Spleen (tissue), 11 donors: ENCODE results near the gene TTC21A. TPM values are rescaled to one million over a fixed set of nuclear protein-coding genes. Genes with fewer than 3 reads are reported as not detected.

Source experiments
- DNase-seq: peaks from one replicate; pipeline ENCODE4 v3.0.0-alpha.2; 2020
- H3K27ac ChIP-seq, 8 donors: fragments of 200-600 bp; sonication (generic) in 7 of 8; 1 replicate in 4 of 8; 2 replicates in 4 of 8; pipeline versions ENCODE4 v1.5.0 to v1.8.0; 2016 to 2021; ENCODE audit warnings: inconsistent platforms in 4 of 8, mild to moderate bottlenecking in 4 of 8, moderate library complexity in 1 of 8
- H3K27me3 ChIP-seq, 7 donors: fragments of 200-600 bp; sonication (generic) in 6 of 7; replicated peaks in 1 of 7; 1 replicate in 4 of 7; 2 replicates in 3 of 7; pipeline versions ENCODE4 v1.5.0 to v1.8.0; 2016 to 2021; ENCODE audit warnings: inconsistent platforms in 3 of 7, mild to moderate bottlenecking in 1 of 7
- H3K36me3 ChIP-seq, 6 donors: fragments of 200-600 bp; sonication (generic) in 5 of 6; 1 replicate in 4 of 6; 2 replicates in 2 of 6; pipeline versions ENCODE4 v1.5.0 to v1.8.0; 2016 to 2021; ENCODE audit warnings: inconsistent platforms in 2 of 6
- H3K4me1 ChIP-seq, 6 donors: fragments of 200-600 bp; sonication (generic) in 5 of 6; 1 replicate in 3 of 6; 2 replicates in 3 of 6; pipeline versions ENCODE4 v1.5.0 to v1.8.0; 2016 to 2021; ENCODE audit warnings: inconsistent platforms in 3 of 6
- H3K4me3 ChIP-seq, 8 donors: fragments of 200-600 bp; sonication (generic) in 7 of 8; 1 replicate in 4 of 8; 2 replicates in 4 of 8; pipeline versions ENCODE4 v1.5.0 to v1.8.0; 2016 to 2021; ENCODE audit warnings: inconsistent platforms in 4 of 8, mild to moderate bottlenecking in 4 of 8, moderate library complexity in 2 of 8
- H3K9me3 ChIP-seq, 8 donors: fragments of 200-600 bp; sonication (generic) in 7 of 8; 1 replicate in 4 of 8; 2 replicates in 4 of 8; pipeline versions ENCODE4 v1.5.0 to v1.8.0; 2016 to 2021; ENCODE audit warnings: inconsistent platforms in 4 of 8
- POLR2A ChIP-seq, 3 donors: fragments of 450-650 bp; IDR thresholded peaks; one replicate each; pipeline ENCODE4 v1.5.1; 2017; ENCODE audit warnings: antibody characterized with exemption in 3 of 3, mild to moderate bottlenecking in 1 of 3
- POLR2AphosphoS5 ChIP-seq, 3 donors: sonication (generic); formaldehyde crosslinking; IDR thresholded peaks; one replicate each; pipeline ENCODE4 v1.5.1; 2017; ENCODE audit warnings: antibody characterized with exemption in 3 of 3
- WGBS, 5 donors: extraction: QIAGEN DNeasy Blood & Tissue Kit in 3 of 5; methylation state at CpG; one replicate each; pipeline versions ENCODE4 v1.1.5 to v1.1.7; 2013 to 2018; 5-methylcytosine and 5-hydroxymethylcytosine counted together
- intact Hi-C: fragments of 100-400 bp; cut with DNase I; formaldehyde crosslinking; loops from one replicate; pipeline ENCODE4 v1.15.0; 2023; ENCODE audit warnings: low total_unique reads
- polyA plus RNA-seq, 3 donors: library from polyadenylated mRNA; stranded (reverse); fragments of 200-250 nt; gene quantifications; one replicate each; pipeline ENCODE4 v1.2.1, GENCODE V29; 2013
- total RNA-seq, 7 donors: library from RNA; depleted of rRNA in 3 of 7; stranded (reverse); fragments of >200 nt in 3 of 7; fragmentation: NEBNext Ultra II Directional in 4 of 7; extraction: Animal tissue kit (Norgen Biotek cat#: 25700) in 4 of 7; gene quantifications; one replicate each; pipeline versions ENCODE4 v1.1.0 to v1.2.1, GENCODE V29; 2016 to 2021
- TF ChIP-seq, protein P1 (sequence below), 11 experiments: fragments of 200-600 bp in 7 of 11; fragments of 450-650 bp in 4 of 11; sonication (generic) in 4 of 11; IDR thresholded peaks in 8 of 11; conservative IDR thresholded peaks in 3 of 11; 1 replicate in 7 of 11; 2 replicates in 4 of 11; pipeline versions ENCODE4 v1.4.0 to v1.8.0; 2016 to 2021; ENCODE audit warnings: antibody characterized with exemption in 11 of 11, inconsistent platforms in 4 of 11, mild to moderate bottlenecking in 1 of 11
- donor health status: healthy with polysubstance abuse.
- donor health status: DM: no; HTN: no; CAD: no; lungs with moderate emphysema.
- donor health status: DM: no; HTN: no; CAD: no.
- donor health status: Bipolar disorder and iron deficiency.
- donor health status: healthy.
- donor health status: DM: no; HTN: no; CAD: no.
- donor health status: DM: yes; HTN: yes; CAD: no.

Gene TTC21A
- total and polyA plus RNA-seq, 10 donors = 11.6 to 34.3 (median 16.0) TPM

DNA sequence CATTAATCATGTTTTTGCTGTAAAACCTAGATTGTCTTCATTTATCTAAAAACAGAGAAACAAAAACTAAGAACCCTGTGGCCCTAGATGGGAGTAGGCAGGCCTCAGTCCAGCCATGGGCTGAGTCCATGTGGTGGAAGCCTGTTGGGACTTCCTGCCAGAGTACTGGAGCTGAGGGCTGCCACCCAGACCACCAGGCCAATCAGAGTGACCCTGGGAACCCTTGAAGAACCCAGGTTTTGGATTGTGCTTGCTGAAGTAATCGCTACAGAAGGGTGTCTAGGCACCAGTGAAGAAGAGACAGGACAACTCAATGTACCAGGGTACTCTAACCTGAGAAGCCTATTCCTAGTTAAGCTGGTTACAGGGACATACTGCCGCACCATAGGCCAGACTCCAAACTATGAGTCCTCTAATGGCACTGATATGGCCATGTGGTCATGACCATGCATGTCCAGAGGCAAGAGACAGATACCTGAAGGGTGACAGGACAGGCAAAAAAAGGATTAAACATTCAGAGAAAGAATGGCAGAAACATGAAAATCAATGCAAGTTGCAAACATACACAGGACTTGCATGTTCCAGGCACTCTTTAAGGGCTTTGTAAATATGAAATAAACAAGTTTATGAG lies 33.0 kb downstream of the TTC21A start:
- intact Hi-C loops = no loop called here
- Histone ChIP-seq H3K27ac (peak overlapping the region in 5 of 8 donors; percentile 62 to 81 (median 74)), H3K27me3 (no peaks in the 10 kb centered on the region), H3K4me3 (no peak overlapping the region), H3K4me1 (peaks cover 33 to 75% (median 60%) of the 10 kb centered on the region in 6 donors), H3K9me3 (no peaks in the 10 kb centered on the region), H3K36me3 (peaks cover 5 to 88% (median 37%) of the 10 kb centered on the region in 6 donors)
- WGBS, 5 donors = 92 to 100% (median 96%) methylated on average over 2 of the region's 2 CpGs
- DNase-seq = no peak
- TF ChIP-seq POLR2A (IDR thresholded peaks at IDR 0.05) = no peak
- TF ChIP-seq, protein P1, sequence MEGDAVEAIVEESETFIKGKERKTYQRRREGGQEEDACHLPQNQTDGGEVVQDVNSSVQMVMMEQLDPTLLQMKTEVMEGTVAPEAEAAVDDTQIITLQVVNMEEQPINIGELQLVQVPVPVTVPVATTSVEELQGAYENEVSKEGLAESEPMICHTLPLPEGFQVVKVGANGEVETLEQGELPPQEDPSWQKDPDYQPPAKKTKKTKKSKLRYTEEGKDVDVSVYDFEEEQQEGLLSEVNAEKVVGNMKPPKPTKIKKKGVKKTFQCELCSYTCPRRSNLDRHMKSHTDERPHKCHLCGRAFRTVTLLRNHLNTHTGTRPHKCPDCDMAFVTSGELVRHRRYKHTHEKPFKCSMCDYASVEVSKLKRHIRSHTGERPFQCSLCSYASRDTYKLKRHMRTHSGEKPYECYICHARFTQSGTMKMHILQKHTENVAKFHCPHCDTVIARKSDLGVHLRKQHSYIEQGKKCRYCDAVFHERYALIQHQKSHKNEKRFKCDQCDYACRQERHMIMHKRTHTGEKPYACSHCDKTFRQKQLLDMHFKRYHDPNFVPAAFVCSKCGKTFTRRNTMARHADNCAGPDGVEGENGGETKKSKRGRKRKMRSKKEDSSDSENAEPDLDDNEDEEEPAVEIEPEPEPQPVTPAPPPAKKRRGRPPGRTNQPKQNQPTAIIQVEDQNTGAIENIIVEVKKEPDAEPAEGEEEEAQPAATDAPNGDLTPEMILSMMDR (IDR thresholded peaks at IDR 0.05 in 8 of 11, conservative IDR thresholded peaks at IDR 0.05 in 3 of 11) = no peak
- no peak for TF ChIP-seq POLR2AphosphoS5 (IDR thresholded peaks at IDR 0.05)

DNA sequence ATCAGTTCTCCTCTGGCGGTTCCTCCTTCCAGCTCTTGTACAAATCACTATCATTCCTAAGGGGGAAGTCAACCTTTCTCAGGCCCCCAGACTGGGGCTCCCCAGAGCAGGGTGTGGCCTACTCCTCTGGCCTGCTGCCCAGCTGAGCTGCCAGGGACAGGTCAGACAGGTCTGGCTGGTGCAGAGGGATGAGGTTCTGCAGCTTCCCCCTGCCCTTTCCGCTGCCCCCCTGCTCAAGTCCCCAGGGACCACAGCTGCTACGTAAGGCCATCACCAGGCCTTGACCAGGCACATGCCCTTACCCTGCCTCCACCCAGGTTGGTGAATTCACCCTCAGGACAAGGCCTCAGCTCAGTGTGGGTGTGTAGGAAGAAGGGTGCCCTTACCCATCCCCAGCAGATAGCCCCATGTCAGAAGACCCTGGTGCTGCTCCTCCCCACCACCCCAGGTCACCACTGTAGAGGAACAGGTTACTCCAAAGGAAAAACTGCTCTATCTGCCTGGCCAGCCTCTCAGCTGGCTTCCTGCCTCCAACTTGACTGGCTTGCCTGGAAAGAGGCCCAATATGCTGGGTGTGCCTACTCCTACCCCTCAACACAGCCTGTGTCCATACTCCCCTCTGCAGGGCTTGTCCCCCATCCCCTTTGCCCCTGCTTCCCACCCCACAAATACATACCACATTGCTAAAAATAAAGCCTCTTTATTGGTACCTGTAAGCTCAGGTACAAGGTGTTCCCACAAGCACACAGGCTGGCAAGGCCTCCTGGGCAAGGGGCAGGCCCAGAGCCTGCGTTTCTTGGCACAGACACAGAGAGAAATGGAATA lies 33.9 kb downstream of the TTC21A start:
- intact Hi-C loops = no loop called here
- no peaks in the 10 kb centered on the region for H3K9me3 ChIP-seq
- DNase-seq = peak; percentile 89
- WGBS, 5 donors = 47 to 65% (median 56%) methylated on average over 2 to 4 of the region's 4 CpGs
- peaks cover 33 to 75% (median 62%) of the 10 kb centered on the region in 6 donors for H3K4me1 ChIP-seq
- no peak overlapping the region for H3K4me3 ChIP-seq
- H3K27ac ChIP-seq = peak overlapping the region in 6 of 8 donors; percentile 62 to 81 (median 74)
- peak; percentile 77 to 83 (median 83) for TF ChIP-seq POLR2AphosphoS5 (IDR thresholded peaks at IDR 0.05)
- TF ChIP-seq, protein P1 (IDR thresholded peaks at IDR 0.05 in 8 of 11, conservative IDR thresholded peaks at IDR 0.05 in 3 of 11) = no peak
- H3K27me3 ChIP-seq = no peaks in the 10 kb centered on the region
- H3K36me3 ChIP-seq = peaks cover 5 to 98% (median 44%) of the 10 kb centered on the region in 6 donors

DNA sequence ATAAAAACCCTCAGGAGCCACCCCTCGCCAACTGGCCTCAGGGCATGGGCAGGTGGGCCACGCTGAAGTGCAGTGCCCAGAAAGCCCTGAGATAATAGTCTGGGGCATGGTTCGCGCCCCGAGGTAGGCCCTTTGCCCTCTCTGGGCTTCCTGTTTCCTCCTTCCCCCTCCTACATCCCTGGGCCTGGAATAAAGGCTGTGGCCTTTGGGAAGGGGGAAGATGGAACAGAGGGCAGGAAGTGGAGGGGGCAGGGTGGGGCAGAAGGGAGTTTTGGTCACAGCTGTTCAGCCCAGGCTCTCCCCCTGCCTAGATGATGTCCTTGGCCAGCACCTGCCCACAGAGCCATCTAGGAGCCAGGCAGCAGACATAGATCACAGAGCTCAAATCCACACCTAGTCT lies 34.6 kb downstream of the TTC21A start:
- peaks cover 5 to 94% (median 45%) of the 10 kb centered on the region in 6 donors for H3K36me3 ChIP-seq
- intact Hi-C loops = no loop called here
- H3K4me1 ChIP-seq = peaks cover 38 to 76% (median 66%) of the 10 kb centered on the region in 6 donors
- H3K9me3 ChIP-seq = no peaks in the 10 kb centered on the region
- no peak overlapping the region for H3K4me3 ChIP-seq
- 38 to 85% (median 56%) methylated on average over 5 of the region's 5 CpGs for WGBS, 5 donors
- no peak for DNase-seq
- TF ChIP-seq POLR2AphosphoS5 (IDR thresholded peaks at IDR 0.05) (peak; percentile 67 to 76 (median 68)), POLR2A (IDR thresholded peaks at IDR 0.05) (no peak)
- TF ChIP-seq, protein P1 (IDR thresholded peaks at IDR 0.05 in 8 of 11, conservative IDR thresholded peaks at IDR 0.05 in 3 of 11) = no peak
- H3K27ac ChIP-seq = peak overlapping the region in 6 of 8 donors; percentile 62 to 81 (median 74)
- no peaks in the 10 kb centered on the region for H3K27me3 ChIP-seq
